Measurements from ENCODE around the gene PAXX. TPM values are rescaled to one million over a fixed set of nuclear protein-coding genes. Genes with fewer than 3 reads are reported as not detected.

The PAXX gene
- total RNA-seq, 1 experiment from 2014 or later, result 64.0 TPM

DNA sequence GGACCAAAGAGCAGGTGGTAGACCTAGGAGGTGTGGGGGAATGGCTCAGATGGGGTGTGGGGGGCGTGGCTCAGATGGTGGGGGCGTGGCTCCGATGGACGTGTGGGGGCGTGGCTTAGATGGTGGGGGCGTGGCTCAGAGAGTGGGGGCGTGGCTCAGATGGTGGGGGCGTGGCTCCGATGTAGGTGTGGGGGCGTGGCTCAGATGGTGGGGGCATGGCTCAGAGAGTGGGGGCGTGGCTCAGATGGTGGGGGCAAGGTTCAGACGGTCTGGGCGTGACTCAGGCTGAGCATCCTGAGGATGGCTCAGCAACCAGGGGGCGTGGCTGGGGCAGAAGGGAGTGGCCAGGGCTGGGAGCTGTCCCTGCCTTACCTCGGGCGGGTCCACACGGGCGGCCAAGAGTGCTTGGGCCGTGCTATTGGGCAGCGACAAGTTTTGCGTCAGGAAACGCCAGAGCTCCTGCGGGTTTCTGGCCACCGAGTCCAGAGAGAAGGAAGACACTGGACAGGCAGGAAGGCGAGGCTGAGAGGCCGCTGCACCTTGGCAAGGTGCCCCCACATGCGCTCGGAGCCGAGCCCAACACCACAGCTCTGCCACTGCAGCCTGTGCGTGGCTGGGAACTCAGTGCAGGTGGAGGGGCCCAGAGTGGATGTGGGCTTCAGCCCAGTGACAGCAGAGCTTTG, 29.9 kb downstream of the PAXX start:
- ChIA-PET CTCF (interaction anchor here (0.6 kb wide), 1 partner anchor 24 kb away, joined by 4 read pairs; no protein-coding TSS in a partner anchor), POLR2A (no interaction called here)
- peak; percentile 92 for ATAC-seq
- Histone ChIP-seq H3K4me3 (ENCODE audit: low read depth in 2 of 2, low read length in 2 of 2) (no peak overlapping the region), H3K9me3 (ENCODE audit: control insufficient read depth, insufficient read depth, low read depth, low read length) (no peaks in the 10 kb centered on the region), H3K36me3 (ENCODE audit: control insufficient read depth, insufficient read depth, low read length) (no peaks in the 10 kb centered on the region), H3K27ac (ENCODE audit: low read length) (no peak overlapping the region), H3K4me1 (ENCODE audit: control insufficient read depth, insufficient read depth, low read length) (peaks cover 17% of the 10 kb centered on the region), H3K27me3 (ENCODE audit: control insufficient read depth, insufficient read depth, low read length) (no peaks in the 10 kb centered on the region)
- in situ Hi-C loops (cut with HindIII; ENCODE audit: low pct_unique_long_range_greater_than_20kb, low sequenced_read_pairs), result no loop called here
- no TSS peak for BruUV-seq (replicated peaks)
- TF ChIP-seq, protein P1, sequence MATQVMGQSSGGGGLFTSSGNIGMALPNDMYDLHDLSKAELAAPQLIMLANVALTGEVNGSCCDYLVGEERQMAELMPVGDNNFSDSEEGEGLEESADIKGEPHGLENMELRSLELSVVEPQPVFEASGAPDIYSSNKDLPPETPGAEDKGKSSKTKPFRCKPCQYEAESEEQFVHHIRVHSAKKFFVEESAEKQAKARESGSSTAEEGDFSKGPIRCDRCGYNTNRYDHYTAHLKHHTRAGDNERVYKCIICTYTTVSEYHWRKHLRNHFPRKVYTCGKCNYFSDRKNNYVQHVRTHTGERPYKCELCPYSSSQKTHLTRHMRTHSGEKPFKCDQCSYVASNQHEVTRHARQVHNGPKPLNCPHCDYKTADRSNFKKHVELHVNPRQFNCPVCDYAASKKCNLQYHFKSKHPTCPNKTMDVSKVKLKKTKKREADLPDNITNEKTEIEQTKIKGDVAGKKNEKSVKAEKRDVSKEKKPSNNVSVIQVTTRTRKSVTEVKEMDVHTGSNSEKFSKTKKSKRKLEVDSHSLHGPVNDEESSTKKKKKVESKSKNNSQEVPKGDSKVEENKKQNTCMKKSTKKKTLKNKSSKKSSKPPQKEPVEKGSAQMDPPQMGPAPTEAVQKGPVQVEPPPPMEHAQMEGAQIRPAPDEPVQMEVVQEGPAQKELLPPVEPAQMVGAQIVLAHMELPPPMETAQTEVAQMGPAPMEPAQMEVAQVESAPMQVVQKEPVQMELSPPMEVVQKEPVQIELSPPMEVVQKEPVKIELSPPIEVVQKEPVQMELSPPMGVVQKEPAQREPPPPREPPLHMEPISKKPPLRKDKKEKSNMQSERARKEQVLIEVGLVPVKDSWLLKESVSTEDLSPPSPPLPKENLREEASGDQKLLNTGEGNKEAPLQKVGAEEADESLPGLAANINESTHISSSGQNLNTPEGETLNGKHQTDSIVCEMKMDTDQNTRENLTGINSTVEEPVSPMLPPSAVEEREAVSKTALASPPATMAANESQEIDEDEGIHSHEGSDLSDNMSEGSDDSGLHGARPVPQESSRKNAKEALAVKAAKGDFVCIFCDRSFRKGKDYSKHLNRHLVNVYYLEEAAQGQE (IDR thresholded peaks at IDR 0.05; ENCODE audit: insufficient read depth in 1 of 2, low read depth in 2 of 2, low read length in 1 of 2), result peak in 1 of 2 experiments; percentile 49; a peak in 1 of 4 replicates
- TF ChIP-seq SIN3A (IDR thresholded peaks at IDR 0.05; ENCODE audit: borderline replicate concordance, insufficient read depth, low read depth, low read length) (no peak), TCF7L2 (IDR thresholded peaks at IDR 0.05; ENCODE audit: low read depth, low read length) (no peak)
- intact Hi-C loops (cut with micrococcal nuclease; ENCODE audit: unreplicated experiment), result no loop called here
- peak; percentile 32 for DNase-seq (ENCODE audit: low read depth, low spot score)

DNA sequence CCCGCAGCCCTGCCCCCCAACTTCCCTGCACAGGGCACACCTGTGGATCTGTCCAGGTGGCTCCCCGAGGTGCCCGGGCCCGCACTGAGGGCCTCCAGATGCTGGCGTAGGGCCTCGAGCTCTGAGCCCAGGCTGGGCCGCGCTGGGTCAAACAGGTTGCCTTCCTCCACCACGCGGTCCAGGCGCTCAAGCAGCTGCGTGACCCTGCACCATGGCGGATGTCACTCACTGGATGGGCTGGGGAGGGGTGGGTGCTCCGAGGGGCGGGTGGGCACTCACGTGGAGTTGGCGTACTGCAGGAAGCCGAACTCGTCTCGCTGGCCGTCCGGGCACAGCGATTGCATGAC, 30.4 kb downstream of the PAXX start:
- in situ Hi-C loops (cut with HindIII; ENCODE audit: low pct_unique_long_range_greater_than_20kb, low sequenced_read_pairs) (no loop called here), intact Hi-C loops (cut with micrococcal nuclease; ENCODE audit: unreplicated experiment) (no loop called here)
- CTCF ChIA-PET, result interaction anchor here (0.6 kb wide), 1 partner anchor 24 kb away, joined by 4 read pairs; no protein-coding TSS in a partner anchor
- H3K36me3 ChIP-seq (ENCODE audit: control insufficient read depth, insufficient read depth, low read length), result no peaks in the 10 kb centered on the region
- H3K27ac ChIP-seq (ENCODE audit: low read length), result no peak overlapping the region
- no peak overlapping the region for H3K4me3 ChIP-seq (ENCODE audit: low read depth in 2 of 2, low read length in 2 of 2)
- H3K9me3 ChIP-seq (ENCODE audit: control insufficient read depth, insufficient read depth, low read depth, low read length), result no peaks in the 10 kb centered on the region
- ATAC-seq (peak; percentile 6; the same call in 1 of the 2 replicates), DNase-seq (ENCODE audit: low read depth, low spot score) (no peak)
- peaks cover 22% of the 10 kb centered on the region for H3K4me1 ChIP-seq (ENCODE audit: control insufficient read depth, insufficient read depth, low read length)
- TF ChIP-seq, protein P1 (IDR thresholded peaks at IDR 0.05; ENCODE audit: insufficient read depth in 1 of 2, low read depth in 2 of 2, low read length in 1 of 2), result no peak
- TF ChIP-seq SIN3A (IDR thresholded peaks at IDR 0.05; ENCODE audit: borderline replicate concordance, insufficient read depth, low read depth, low read length) (no peak), TCF7L2 (IDR thresholded peaks at IDR 0.05; ENCODE audit: low read depth, low read length) (no peak)
- POLR2A ChIA-PET, result no interaction called here
- no TSS peak for BruUV-seq (replicated peaks)
- H3K27me3 ChIP-seq (ENCODE audit: control insufficient read depth, insufficient read depth, low read length), result no peaks in the 10 kb centered on the region

DNA sequence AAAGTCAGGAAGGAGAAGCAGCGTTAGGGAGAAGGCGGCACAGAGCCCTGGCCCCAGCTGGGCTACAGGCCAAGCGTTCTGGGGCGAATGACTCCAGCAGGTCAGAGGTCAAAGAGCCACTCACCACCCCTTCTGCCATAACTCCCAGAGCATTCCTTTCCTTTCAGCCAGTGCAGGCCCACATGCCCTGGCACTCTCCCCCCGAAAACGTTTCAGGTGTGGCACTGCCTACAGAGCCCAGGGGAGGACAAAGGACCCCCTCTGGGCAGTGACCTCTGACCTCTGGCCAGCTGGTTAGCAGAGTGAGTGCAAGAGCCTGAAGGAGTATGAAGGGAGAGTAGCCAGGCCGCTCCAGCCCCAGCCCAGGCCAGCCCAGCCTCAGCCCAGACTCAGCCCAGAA, 30.9 kb downstream of the PAXX start:
- TF ChIP-seq, protein P1 (IDR thresholded peaks at IDR 0.05; ENCODE audit: insufficient read depth in 1 of 2, low read depth in 2 of 2, low read length in 1 of 2), result no peak
- TF ChIP-seq POLR2AphosphoS5 (IDR thresholded peaks at IDR 0.05; ENCODE audit: low read depth, low read length) (no peak), TCF7L2 (IDR thresholded peaks at IDR 0.05; ENCODE audit: low read depth, low read length) (no peak), SIN3A (IDR thresholded peaks at IDR 0.05; ENCODE audit: borderline replicate concordance, insufficient read depth, low read depth, low read length) (no peak)
- TF ChIP-seq, protein P2, sequence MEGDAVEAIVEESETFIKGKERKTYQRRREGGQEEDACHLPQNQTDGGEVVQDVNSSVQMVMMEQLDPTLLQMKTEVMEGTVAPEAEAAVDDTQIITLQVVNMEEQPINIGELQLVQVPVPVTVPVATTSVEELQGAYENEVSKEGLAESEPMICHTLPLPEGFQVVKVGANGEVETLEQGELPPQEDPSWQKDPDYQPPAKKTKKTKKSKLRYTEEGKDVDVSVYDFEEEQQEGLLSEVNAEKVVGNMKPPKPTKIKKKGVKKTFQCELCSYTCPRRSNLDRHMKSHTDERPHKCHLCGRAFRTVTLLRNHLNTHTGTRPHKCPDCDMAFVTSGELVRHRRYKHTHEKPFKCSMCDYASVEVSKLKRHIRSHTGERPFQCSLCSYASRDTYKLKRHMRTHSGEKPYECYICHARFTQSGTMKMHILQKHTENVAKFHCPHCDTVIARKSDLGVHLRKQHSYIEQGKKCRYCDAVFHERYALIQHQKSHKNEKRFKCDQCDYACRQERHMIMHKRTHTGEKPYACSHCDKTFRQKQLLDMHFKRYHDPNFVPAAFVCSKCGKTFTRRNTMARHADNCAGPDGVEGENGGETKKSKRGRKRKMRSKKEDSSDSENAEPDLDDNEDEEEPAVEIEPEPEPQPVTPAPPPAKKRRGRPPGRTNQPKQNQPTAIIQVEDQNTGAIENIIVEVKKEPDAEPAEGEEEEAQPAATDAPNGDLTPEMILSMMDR (IDR thresholded peaks at IDR 0.05), result no peak
- no peaks in the 10 kb centered on the region for H3K36me3 ChIP-seq (ENCODE audit: control insufficient read depth, insufficient read depth, low read length)
- BruUV-seq (replicated peaks), result no TSS peak
- no peaks in the 10 kb centered on the region for H3K9me3 ChIP-seq (ENCODE audit: control insufficient read depth, insufficient read depth, low read depth, low read length)
- in situ Hi-C loops (cut with HindIII; ENCODE audit: low pct_unique_long_range_greater_than_20kb, low sequenced_read_pairs) (no loop called here), intact Hi-C loops (cut with micrococcal nuclease; ENCODE audit: unreplicated experiment) (no loop called here)
- H3K4me1 ChIP-seq (ENCODE audit: control insufficient read depth, insufficient read depth, low read length), result peaks cover 22% of the 10 kb centered on the region
- H3K4me3 ChIP-seq (ENCODE audit: low read depth in 2 of 2, low read length in 2 of 2), result no peak overlapping the region
- H3K27me3 ChIP-seq (ENCODE audit: control insufficient read depth, insufficient read depth, low read length), result no peaks in the 10 kb centered on the region
- no peak for ATAC-seq
- H3K27ac ChIP-seq (ENCODE audit: low read length), result no peak overlapping the region
- POLR2A ChIA-PET, result no interaction called here
- DNase-seq (ENCODE audit: low read depth, low spot score), result no peak
- CTCF ChIA-PET, result no interaction called here

Measured in Panc1 (cell line).